DOHH2 (cell line): ENCODE measurements around the gene TEX54.

ENCODE experiments used
- H3F3A ChIP-seq: fragments of 200-600 bp; sonication (generic), shearing (Covaris generic); 2 replicates; pipeline ENCODE4 v1.6.0; 2016; ENCODE audit warnings: antibody characterized with exemption, mild to moderate bottlenecking; ENCODE audit not compliant: control insufficient read depth, insufficient read depth
- H3K27ac ChIP-seq: fragments of 200-600 bp; sonication (generic); 2 replicates; pipeline ENCODE4 v1.5.1; 2014; ENCODE audit warnings: low read depth, mild to moderate bottlenecking, low read length, moderate library complexity
- H3K27me3 ChIP-seq: fragments of 200-600 bp; sonication (generic); 2 replicates; pipeline ENCODE4 v1.6.1; 2014; ENCODE audit warnings: mild to moderate bottlenecking, low read length, mixed read lengths; ENCODE audit not compliant: control insufficient read depth
- H3K36me3 ChIP-seq: fragments of 200-600 bp; sonication (generic); 2 replicates; pipeline ENCODE4 v1.6.1; 2014; ENCODE audit warnings: mild to moderate bottlenecking, low read length, moderate library complexity, mixed read lengths; ENCODE audit not compliant: control insufficient read depth
- H3K4me1 ChIP-seq: fragments of 200-600 bp; sonication (generic); 2 replicates; pipeline ENCODE4 v1.6.1; 2014; ENCODE audit warnings: mild to moderate bottlenecking, low read length, mixed read lengths; ENCODE audit not compliant: control insufficient read depth
- H3K4me2 ChIP-seq: fragments of 200-600 bp; sonication (generic); 2 replicates; pipeline ENCODE4 v1.6.0; 2014; ENCODE audit warnings: mild to moderate bottlenecking, low read length, moderate library complexity
- H3K4me3 ChIP-seq: fragments of 200-600 bp; sonication (generic); 2 replicates; pipeline ENCODE4 v1.5.1; 2014; ENCODE audit warnings: mild to moderate bottlenecking, low read length, mixed read lengths
- H3K79me2 ChIP-seq: fragments of 200-600 bp; sonication (generic); 2 replicates; pipeline ENCODE4 v1.6.1; 2014; ENCODE audit warnings: mild to moderate bottlenecking, low read length, mixed read lengths; ENCODE audit not compliant: control insufficient read depth
- H3K9me2 ChIP-seq: fragments of 200-600 bp; sonication (generic); replicated peaks from 2 replicates; pipeline ENCODE4 v1.6.1; 2014; ENCODE audit warnings: mild to moderate bottlenecking, low read length, mixed read lengths; ENCODE audit not compliant: control insufficient read depth
- H3K9me3 ChIP-seq: fragments of 200-600 bp; sonication (generic); 2 replicates; pipeline ENCODE4 v1.6.1; 2014; ENCODE audit warnings: antibody characterized with exemption, low read length, mixed read lengths; ENCODE audit not compliant: control insufficient read depth, insufficient read depth
- H4K20me1 ChIP-seq: fragments of 200-600 bp; sonication (generic); 2 replicates; pipeline ENCODE4 v1.6.0; 2014; ENCODE audit warnings: low read depth, mild to moderate bottlenecking, antibody characterized with exemption, low read length, moderate library complexity; ENCODE audit not compliant: control insufficient read depth, insufficient read depth
- CTCF ChIP-seq: fragments of 200-600 bp; sonication (generic); IDR thresholded peaks from one replicate; pipeline ENCODE4 v1.5.1; 2014; ENCODE audit warnings: antibody characterized with exemption, mild to moderate bottlenecking, low read depth, low read length; ENCODE audit not compliant: poor library complexity, severe bottlenecking
- EZH2phosphoT487 ChIP-seq: fragments of 200-600 bp; sonication (generic); IDR thresholded peaks from 2 replicates; pipeline ENCODE4 v1.6.1; 2017; ENCODE audit warnings: borderline replicate concordance, mild to moderate bottlenecking, antibody characterized with exemption, low read length, moderate library complexity, mixed read lengths

TEX54 gene

DNA sequence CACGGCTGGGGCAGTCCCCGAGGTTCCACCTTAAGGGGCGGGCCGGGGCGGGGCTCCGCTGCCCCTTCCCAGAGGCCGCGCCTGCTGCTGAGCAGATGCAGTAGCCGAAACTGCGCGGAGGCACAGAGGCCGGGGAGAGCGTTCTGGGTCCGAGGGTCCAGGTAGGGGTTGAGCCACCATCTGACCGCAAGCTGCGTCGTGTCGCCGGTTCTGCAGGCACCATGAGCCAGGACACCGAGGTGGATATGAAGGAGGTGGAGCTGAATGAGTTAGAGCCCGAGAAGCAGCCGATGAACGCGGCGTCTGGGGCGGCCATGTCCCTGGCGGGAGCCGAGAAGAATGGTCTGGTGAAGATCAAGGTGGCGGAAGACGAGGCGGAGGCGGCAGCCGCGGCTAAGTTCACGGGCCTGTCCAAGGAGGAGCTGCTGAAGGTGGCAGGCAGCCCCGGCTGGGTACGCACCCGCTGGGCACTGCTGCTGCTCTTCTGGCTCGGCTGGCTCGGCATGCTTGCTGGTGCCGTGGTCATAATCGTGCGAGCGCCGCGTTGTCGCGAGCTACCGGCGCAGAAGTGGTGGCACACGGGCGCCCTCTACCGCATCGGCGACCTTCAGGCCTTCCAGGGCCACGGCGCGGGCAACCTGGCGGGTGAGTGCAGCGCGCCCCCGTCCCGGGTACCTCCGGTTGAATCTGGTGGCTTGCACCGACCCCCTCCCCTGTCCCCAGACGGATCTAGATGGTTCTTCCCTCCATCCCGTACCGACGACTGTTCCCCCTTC lies 48.4 kb upstream of the TEX54 start, which contains the start of gene SLC3A2:
Gene SLC3A2 (plus strand): TSS at position 94 of the 776 bp plus-strand sequence. CDS start 128 bp downstream, at position 222.
- Histone ChIP-seq H3K27ac (peak within 1 kb of the TSS; percentile 69), H3K36me3 (peaks cover 83% of the 10 kb centered on the region), H3K9me2 (no peaks in the 10 kb centered on the region), H3K4me1 (peaks cover 30% of the 10 kb centered on the region), H4K20me1 (peaks cover 11% of the 10 kb centered on the region), H3F3A (peaks cover 27% of the 10 kb centered on the region), H3K4me3 (peak within 1 kb of the TSS; percentile 92), H3K27me3 (no peaks in the 10 kb centered on the region), H3K4me2 (peak within 1 kb of the TSS; percentile 99), H3K9me3 (no peaks in the 10 kb centered on the region), H3K79me2 (peaks cover 84% of the 10 kb centered on the region)
- TF ChIP-seq EZH2phosphoT487 (no peak), CTCF (peak; percentile 84)

- TF ChIP-seq CTCF: no peak
- TF ChIP-seq EZH2phosphoT487: no peak
- peak overlapping the region; percentile 92 for H3K4me3 ChIP-seq
- peak overlapping the region; percentile 99 for H3K4me2 ChIP-seq
- H3K9me3 ChIP-seq: no peaks in the 10 kb centered on the region
- peaks cover 80% of the 10 kb centered on the region for H3K36me3 ChIP-seq
- no peaks in the 10 kb centered on the region for H3K9me2 ChIP-seq
- peaks cover 86% of the 10 kb centered on the region for H3K79me2 ChIP-seq
- H4K20me1 ChIP-seq: peaks cover 8% of the 10 kb centered on the region
- no peaks in the 10 kb centered on the region for H3K27me3 ChIP-seq
- peaks cover 24% of the 10 kb centered on the region for H3F3A ChIP-seq
- peaks cover 30% of the 10 kb centered on the region for H3K4me1 ChIP-seq
- H3K27ac ChIP-seq: peak overlapping the region; percentile 69
Observed at GRCh38 chr11:62880231-62880802, 47.7 kb upstream of the TEX54 start.

- Histone ChIP-seq H4K20me1 (peaks cover 4% of the 10 kb centered on the region), H3K4me3 (peak overlapping the region; percentile 92), H3K79me2 (peaks cover 91% of the 10 kb centered on the region), H3K9me3 (no peaks in the 10 kb centered on the region), H3K27me3 (no peaks in the 10 kb centered on the region), H3K4me2 (peak overlapping the region; percentile 99), H3K27ac (peak overlapping the region; percentile 69; the same call in 1 of the 2 replicates), H3K4me1 (peaks cover 30% of the 10 kb centered on the region), H3K9me2 (no peaks in the 10 kb centered on the region), H3F3A (peaks cover 22% of the 10 kb centered on the region), H3K36me3 (peaks cover 80% of the 10 kb centered on the region)
- TF ChIP-seq EZH2phosphoT487 (no peak), CTCF (no peak)
Observed at GRCh38 chr11:62879235-62879978, 46.8 kb upstream of the TEX54 start.
